GM18526 (cell line): Measurements from ENCODE around the gene DBP.
A peak's percentile ranks its signal among the peaks of the same experiment; 100 is the strongest.

Experiments
- POLR2A ChIP-seq: IDR thresholded peaks from 3 replicates; pipeline ENCODE4 v1.6.1; 2011; ENCODE audit not compliant: insufficient read length; ENCODE audit errors: extremely low read depth

DBP gene

GRCh38 chr19:48615231-48616040, 21.7 kb downstream of the DBP start:
- no peak for TF ChIP-seq POLR2A

GRCh38 chr19:48614436-48615230, 22.5 kb downstream of the DBP start, which contains the start of gene FAM83E:
FAM83E (minus strand) TSS chr19:48615076; CDS start chr19:48613372, 1,704 bp downstream.
- peak; percentile 43 for TF ChIP-seq POLR2A

GRCh38 chr19:48613852-48614435, 23.2 kb downstream of the DBP start:
- no peak for TF ChIP-seq POLR2A

- TF ChIP-seq POLR2A, result peak; percentile 29
These were observed 23.9 kb downstream of the DBP start for GRCh38 chr19:48613024-48613851.

GRCh38 chr19:48611872-48612271, 25.3 kb downstream of the DBP start:
- TF ChIP-seq POLR2A, result no peak

GRCh38 chr19:48609571-48610108, 27.5 kb downstream of the DBP start:
- TF ChIP-seq POLR2A, result no peak

GRCh38 chr19:48608798-48609263, 28.3 kb downstream of the DBP start:
- no peak for TF ChIP-seq POLR2A

GRCh38 chr19:48607359-48607755, 29.8 kb downstream of the DBP start:
- no peak for TF ChIP-seq POLR2A

- no peak for TF ChIP-seq POLR2A
These were observed 30.5 kb downstream of the DBP start, which contains the start of gene SPACA4 for GRCh38 chr19:48606463-48607358. SPACA4 (plus strand) TSS chr19:48606742; CDS start chr19:48606979, 237 bp downstream.

GRCh38 chr19:48603850-48604249, 33.3 kb downstream of the DBP start:
- no peak for TF ChIP-seq POLR2A

- no peak for TF ChIP-seq POLR2A
These were observed 33.7 kb downstream of the DBP start for GRCh38 chr19:48603449-48603848.

- TF ChIP-seq POLR2A, result no peak
These were observed 34.2 kb downstream of the DBP start for GRCh38 chr19:48603001-48603400.

GRCh38 chr19:48600679-48601417, 36.3 kb downstream of the DBP start:
- TF ChIP-seq POLR2A, result no peak
